Mesodermal cell (in vitro differentiated cells): Measurements from ENCODE around the gene CNOT10.
"Not testable (repeated sequence)": the region's sequence is repeated elsewhere in the genome, so short reads cannot be mapped to it uniquely, and the experiment has no call there.

ENCODE experiments used
- H3K27ac ChIP-seq: 2 replicates; pipeline ENCODE4 v1.7.0; 2013; ENCODE audit warnings: mild to moderate bottlenecking, low read depth, low read length, moderate library complexity; ENCODE audit not compliant: severe bottlenecking
- H3K36me3 ChIP-seq: 2 replicates; pipeline ENCODE4 v1.7.1; 2013; ENCODE audit warnings: mild to moderate bottlenecking, low read length, moderate library complexity; ENCODE audit not compliant: control insufficient read depth, insufficient read depth
- H3K4me1 ChIP-seq: one replicate; pipeline ENCODE4 v1.7.1; 2013; ENCODE audit warnings: mild to moderate bottlenecking, low read length; ENCODE audit not compliant: insufficient read depth, control insufficient read depth, poor library complexity, severe bottlenecking
- H3K4me3 ChIP-seq: 2 replicates; pipeline ENCODE4 v1.7.0; 2013; ENCODE audit warnings: low read length, control low read depth, mild to moderate bottlenecking; ENCODE audit not compliant: insufficient read depth, poor library complexity, severe bottlenecking; ENCODE audit errors: extremely low read depth
- H3K9me3 ChIP-seq: 2 replicates; pipeline ENCODE4 v1.7.1; 2013; ENCODE audit warnings: mild to moderate bottlenecking, low read length, moderate library complexity; ENCODE audit not compliant: control insufficient read depth
- WGBS, 2 experiments: methylation state at CpG; one replicate each; pipeline ENCODE4 v1.1.5; 2013; ENCODE audit warnings: missing lambda C conversion rate in 2 of 2; ENCODE audit not compliant: insufficient coverage in 2 of 2; 5-methylcytosine and 5-hydroxymethylcytosine counted together

CNOT10 gene

DNA sequence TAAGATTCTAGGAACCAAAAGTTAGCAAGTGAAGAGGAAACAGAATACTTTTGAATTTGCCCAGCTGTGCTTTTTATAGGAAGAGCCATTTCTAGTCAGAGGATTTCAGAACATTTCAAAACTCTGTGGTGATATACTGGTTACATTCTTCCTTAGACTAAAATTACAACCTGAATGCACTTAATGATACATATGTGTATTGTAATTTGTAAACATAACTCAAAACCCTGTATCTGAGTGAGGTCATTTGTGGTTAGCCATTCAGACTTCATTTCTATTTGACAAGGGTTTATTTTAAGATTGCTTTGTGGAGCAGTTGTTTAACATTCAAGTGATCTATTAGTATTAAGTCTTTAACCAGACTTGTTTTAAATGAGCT, 73.4 kb downstream of the CNOT10 start:
- Histone ChIP-seq H3K36me3 (peaks cover 39% of the 10 kb centered on the region), H3K4me3 (no peak overlapping the region), H3K9me3 (no peaks in the 10 kb centered on the region), H3K4me1 (no peaks in the 10 kb centered on the region), H3K27ac (peak overlapping the region; percentile 13)

- H3K9me3 ChIP-seq, result no peaks in the 10 kb centered on the region
- 88 to 95% methylated on average over 2 to 3 of the region's 4 CpGs for WGBS, 2 experiments
- no peak overlapping the region for H3K4me3 ChIP-seq
- no peak overlapping the region for H3K27ac ChIP-seq
- peaks cover 41% of the 10 kb centered on the region for H3K36me3 ChIP-seq
- no peaks in the 10 kb centered on the region for H3K4me1 ChIP-seq
These were observed 74.4 kb downstream of the CNOT10 start for GRCh38 chr3:32759342-32759741.

- WGBS, 2 experiments, result 93 to 97% methylated on average over 8 of the region's 8 CpGs
- Histone ChIP-seq H3K4me1 (no peaks in the 10 kb centered on the region), H3K36me3 (peaks cover 63% of the 10 kb centered on the region), H3K4me3 (no peak overlapping the region), H3K9me3 (no peaks in the 10 kb centered on the region), H3K27ac (no peak overlapping the region)
These were observed 79.5 kb downstream of the CNOT10 start for GRCh38 chr3:32764481-32764880.

GRCh38 chr3:32778389-32778788, 93.4 kb downstream of the CNOT10 start:
- no peaks in the 10 kb centered on the region for H3K9me3 ChIP-seq
- H3K4me1 ChIP-seq, result peaks cover 9% of the 10 kb centered on the region
- peaks cover 14% of the 10 kb centered on the region for H3K36me3 ChIP-seq
- no peak overlapping the region for H3K4me3 ChIP-seq
- 90 to 93% methylated on average over 4 of the region's 4 CpGs for WGBS, 2 experiments
- H3K27ac ChIP-seq, result no peak overlapping the region

DNA sequence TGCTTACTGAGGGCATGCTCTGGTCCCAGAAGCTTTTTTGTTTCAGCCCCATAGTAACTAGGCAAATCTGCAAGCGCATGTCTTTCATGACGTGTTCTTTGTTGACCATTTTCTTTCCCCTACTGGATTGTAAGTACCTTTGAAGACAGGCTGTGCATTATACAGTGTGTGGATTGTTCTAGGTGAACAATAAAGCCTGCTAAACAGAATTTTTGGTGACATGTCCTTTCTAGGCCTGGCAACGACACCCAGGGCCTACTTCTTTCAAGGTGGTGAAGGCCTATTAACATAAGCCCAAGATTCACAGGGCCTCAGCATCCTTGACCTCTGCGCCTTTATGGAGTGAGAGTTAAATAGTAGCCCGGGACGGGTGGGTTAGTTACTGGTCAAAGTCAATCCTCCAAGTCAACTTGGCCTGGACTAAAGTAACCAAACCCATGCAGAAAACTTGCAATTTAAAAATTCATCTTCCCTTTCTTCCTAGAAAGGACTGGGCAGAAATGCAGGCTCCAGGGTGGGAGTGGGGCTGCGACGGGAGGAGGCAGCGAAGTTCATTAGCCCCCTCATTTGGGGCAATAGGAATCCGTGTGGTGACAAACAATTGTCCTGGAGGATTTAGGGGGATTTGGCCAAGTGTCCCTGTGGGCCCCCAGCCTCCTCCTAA, 95.2 kb downstream of the CNOT10 start:
- Histone ChIP-seq H3K4me1 (peaks cover 9% of the 10 kb centered on the region), H3K9me3 (no peaks in the 10 kb centered on the region), H3K27ac (peak overlapping the region; percentile 90), H3K36me3 (no peaks in the 10 kb centered on the region), H3K4me3 (peak overlapping the region; percentile 47)
- 31 to 60% methylated on average over 1 to 3 of the region's 10 CpGs for WGBS, 2 experiments

GRCh38 chr3:32780735-32781210, 95.8 kb downstream of the CNOT10 start:
- Histone ChIP-seq H3K27ac (peak overlapping the region; percentile 90), H3K9me3 (no peaks in the 10 kb centered on the region), H3K4me1 (peaks cover 9% of the 10 kb centered on the region), H3K36me3 (no peaks in the 10 kb centered on the region), H3K4me3 (peak overlapping the region; percentile 47)
- 0 to 1% methylated on average over 28 to 30 of the region's 36 CpGs for WGBS, 2 experiments

- Histone ChIP-seq H3K9me3 (no peaks in the 10 kb centered on the region), H3K36me3 (no peaks in the 10 kb centered on the region), H3K4me1 (peaks cover 9% of the 10 kb centered on the region), H3K4me3 (peak overlapping the region; percentile 47), H3K27ac (peak overlapping the region; percentile 90)
- 0 to 1% methylated on average over 43 to 52 of the region's 59 CpGs for WGBS, 2 experiments
These were observed 96.4 kb downstream of the CNOT10 start for GRCh38 chr3:32781211-32781968.

- not testable (repeated sequence) for H3K4me1 ChIP-seq, H3K27ac ChIP-seq, H3K9me3 ChIP-seq, H3K36me3 ChIP-seq
- WGBS, 2 experiments, result 81 to 86% methylated on average over 5 of the region's 9 CpGs
- H3K4me3 ChIP-seq, result peak overlapping the region; percentile 47
These were observed 96.9 kb downstream of the CNOT10 start for GRCh38 chr3:32781969-32782270.

GRCh38 chr3:32782407-32782806, 97.4 kb downstream of the CNOT10 start:
- 91 to 100% methylated on average over 3 of the region's 3 CpGs for WGBS, 2 experiments
- H3K27ac ChIP-seq, result no peak overlapping the region
- H3K9me3 ChIP-seq, result no peaks in the 10 kb centered on the region
- H3K4me3 ChIP-seq, result no peak overlapping the region
- no peaks in the 10 kb centered on the region for H3K36me3 ChIP-seq
- H3K4me1 ChIP-seq, result peaks cover 9% of the 10 kb centered on the region

- WGBS, 2 experiments, result 82 to 86% methylated on average over 3 of the region's 3 CpGs
- H3K4me3 ChIP-seq, result no peak overlapping the region
- no peaks in the 10 kb centered on the region for H3K36me3 ChIP-seq
- no peaks in the 10 kb centered on the region for H3K9me3 ChIP-seq
- peaks cover 19% of the 10 kb centered on the region for H3K4me1 ChIP-seq
- no peak overlapping the region for H3K27ac ChIP-seq
These were observed 106.8 kb downstream of the CNOT10 start for GRCh38 chr3:32791833-32792232.
